K562 (cell line): ENCODE measurements around the gene COX4I2. TPM values are rescaled to one million over a fixed set of nuclear protein-coding genes. Genes with fewer than 3 reads are reported as not detected.

Experiments used
- ASH1L ChIP-seq: fragments of 450-650 bp; IDR thresholded peaks from 2 replicates; pipeline ENCODE4 v1.6.1; 2018; ENCODE audit warnings: borderline replicate concordance, mild to moderate bottlenecking, low read depth; ENCODE audit not compliant: partially characterized antibody
- CCAR2 ChIP-seq: fragments of 200-400 bp; formaldehyde crosslinking; IDR thresholded peaks from 2 replicates; pipeline ENCODE4 v1.6.1; 2017; ENCODE audit warnings: mild to moderate bottlenecking, low read depth, low read length
- CLOCK ChIP-seq: fragments of 250-450 bp; sonication (Bioruptor Pico); IDR thresholded peaks from 2 replicates; pipeline ENCODE4 v1.4.0; 2020; ENCODE audit warnings: mild to moderate bottlenecking, moderate library complexity, borderline replicate concordance
- ELK3 ChIP-seq: fragments of 450-650 bp; formaldehyde crosslinking; IDR thresholded peaks from 2 replicates; pipeline ENCODE4 v1.4.0; 2020; ENCODE audit warnings: mild to moderate bottlenecking
- HDAC1 ChIP-seq, 2 experiments: fragments of 450-650 bp; IDR thresholded peaks; 2 replicates each; pipeline ENCODE4 v1.6.1; 2016 to 2017; ENCODE audit warnings: inconsistent platforms in 1 of 2, mild to moderate bottlenecking in 1 of 2, moderate library complexity in 1 of 2
- ILK ChIP-seq: fragments of 450-650 bp; IDR thresholded peaks from 2 replicates; pipeline ENCODE4 v1.6.1; 2016; ENCODE audit warnings: missing genetic modification characterization, low read depth, mild to moderate bottlenecking, missing compliant biosample characterization, moderate library complexity, borderline replicate concordance
- KAT7 ChIP-seq: sonication (generic); formaldehyde crosslinking; IDR thresholded peaks from 2 replicates; pipeline ENCODE4 v1.8.0; 2022; ENCODE audit warnings: missing genetic modification reagents, mild to moderate bottlenecking, borderline replicate concordance
- MAFK ChIP-seq: IDR thresholded peaks from 2 replicates; pipeline ENCODE4 v1.6.1; 2011; ENCODE audit warnings: low read length, improper control_type of control experiment
- NFE2L1 ChIP-seq: fragments of 450-650 bp; IDR thresholded peaks from 2 replicates; pipeline ENCODE4 v1.6.1; 2016; ENCODE audit warnings: missing genetic modification characterization, low read depth, mild to moderate bottlenecking, missing compliant biosample characterization, moderate library complexity, borderline replicate concordance
- NRF1 ChIP-seq, 2 experiments: fragments of 450-650 bp; IDR thresholded peaks in 1 of 2; conservative IDR thresholded peaks in 1 of 2; 2 replicates each; pipeline ENCODE4 v1.6.1; 2014; ENCODE audit warnings: mild to moderate bottlenecking in 2 of 2
- PRMT5 ChIP-seq: sonication (generic); formaldehyde crosslinking; IDR thresholded peaks from 2 replicates; pipeline ENCODE4 v1.5.0; 2020; ENCODE audit warnings: missing genetic modification reagents
- RBBP5 ChIP-seq: fragments of 200-600 bp; sonication (generic); IDR thresholded peaks from 2 replicates; pipeline ENCODE4 v1.6.1; 2012; ENCODE audit warnings: borderline replicate concordance, mild to moderate bottlenecking, low read length, control low read depth, inconsistent platforms; ENCODE audit not compliant: insufficient read depth, poor library complexity, severe bottlenecking
- RREB1 ChIP-seq: fragments of 250-450 bp; sonication (Bioruptor Pico); IDR thresholded peaks from 2 replicates; pipeline ENCODE4 v1.4.0; 2020
- TARDBP ChIP-seq: fragments of 450-650 bp; IDR thresholded peaks from 2 replicates; pipeline ENCODE4 v1.6.1; 2016
- TCF7 ChIP-seq: sonication (generic); IDR thresholded peaks from 2 replicates; pipeline ENCODE4 v1.6.1; 2016; ENCODE audit warnings: antibody characterized with exemption, borderline replicate concordance
- ZFP1 ChIP-seq: fragments of 450-650 bp; formaldehyde crosslinking; IDR thresholded peaks from 2 replicates; pipeline ENCODE4 v1.4.0; 2020; ENCODE audit warnings: mild to moderate bottlenecking, mixed read lengths
- ZNF695 ChIP-seq: fragments of 450-650 bp; formaldehyde crosslinking; IDR thresholded peaks from 2 replicates; pipeline ENCODE4 v1.4.0; 2020; ENCODE audit warnings: mild to moderate bottlenecking, moderate library complexity
- ZNF766 ChIP-seq: fragments of 200-800 bp; sonication (Bioruptor generic); conservative IDR thresholded peaks from 2 replicates; pipeline ENCODE4 v1.6.1; 2016; ENCODE audit warnings: missing genetic modification characterization, missing compliant biosample characterization
- polyA plus RNA-seq, 8 experiments: library from polyadenylated mRNA; depleted of rRNA in 4 of 8; stranded (reverse) in 5 of 8; unstranded in 3 of 8; fragments of >200 nt; fragmentation: Nextera tagmentation in 2 of 8; fragmentation: Illumina TruSeq in 1 of 8; extraction: Ambion mirVana in 2 of 8; extraction: Trizol in 1 of 8; gene quantifications; 2 replicates each; pipeline versions ENCODE4 v1.2.1 to v1.2.3, GENCODE V29; 2011 to 2014; ENCODE audit warnings: inconsistent platforms in 1 of 8, missing spikeins in 1 of 8
- total RNA-seq, 7 experiments: library from RNA; depleted of rRNA in 6 of 7; stranded (reverse); fragments of >200 nt in 6 of 7; fragmentation: Illumina TruSeq in 2 of 7; extraction: Trizol in 2 of 7; gene quantifications; 2 replicates each; pipeline versions ENCODE4 v1.2.1 to v1.2.3, GENCODE V29; 2011 to 2021; ENCODE audit warnings: low replicate concordance in 1 of 7

The COX4I2 gene
- total and polyA plus RNA-seq, 9 of the 15 experiments (the other 6 are each of a cell fraction or from before 2014, with no cell fraction given), result not detected

GRCh38 chr20:31606804-31607639 lies 30.7 kb upstream of the COX4I2 start (continued):
- TF ChIP-seq MAFK (peak; percentile 14; the same call in 1 of the 2 replicates), ASH1L (no peak), HDAC1 (IDR thresholded peaks at IDR 0.05) (peak; percentile 80 to 98), CLOCK (CRISPR knock-in tag) (no peak), NFE2L1 (no peak), CCAR2 (no peak), TARDBP (0 out of 2 replicates have a peak, but pooled peaks have one; percentile 65), NRF1 (conservative IDR thresholded peaks at IDR 0.05 in 1 of 2, IDR thresholded peaks at IDR 0.05 in 1 of 2) (peak; percentile 47 to 48; a peak in 3 of 4 replicates), ZFP1 (CRISPR knock-in tag) (no peak; the same call in 1 of the 2 replicates), PRMT5 (CRISPR knock-in tag) (no peak), ILK (no peak), RREB1 (CRISPR knock-in tag) (no peak), KAT7 (CRISPR knock-in tag) (peak; percentile 86; the same call in 1 of the 2 replicates), TCF7 (no peak), ZNF766 (CRISPR knock-in tag) (peak; percentile 60; the same call in 1 of the 2 replicates), RBBP5 (peak; percentile 43), ZNF695 (CRISPR knock-in tag) (no peak), ELK3 (no peak)
